H9 (cell line): Measurements from ENCODE around the gene AGPAT1. TPM values are rescaled to one million over a fixed set of nuclear protein-coding genes. Genes with fewer than 3 reads are reported as not detected.
A peak's percentile ranks its signal among the peaks of the same experiment; 100 is the strongest.

Experiments used
- DNase-seq: peaks from one replicate; pipeline ENCODE4 v3.0.0-alpha.2; 2017
- H2AFZ ChIP-seq: one replicate; pipeline ENCODE4 v1.6.1; 2013; ENCODE audit warnings: mild to moderate bottlenecking, low read length, control low read depth, moderate library complexity
- H2AK5ac ChIP-seq: 2 replicates; pipeline ENCODE4 v1.6.1; 2013; ENCODE audit warnings: low read length, control low read depth, mixed read lengths; ENCODE audit not compliant: insufficient read length
- H2BK120ac ChIP-seq: one replicate; pipeline ENCODE4 v1.6.1; 2013; ENCODE audit warnings: low read depth, mild to moderate bottlenecking, low read length, control low read depth, inconsistent platforms; ENCODE audit not compliant: poor library complexity, severe bottlenecking
- H2BK12ac ChIP-seq: 2 replicates; pipeline ENCODE4 v1.6.1; 2013; ENCODE audit warnings: low read length, control low read depth, mixed read lengths, low read depth; ENCODE audit not compliant: insufficient read length
- H2BK15ac ChIP-seq: 2 replicates; pipeline ENCODE4 v1.6.1; 2013; ENCODE audit warnings: low read depth, low read length, control low read depth
- H2BK20ac ChIP-seq: one replicate; pipeline ENCODE4 v1.6.1; 2013; ENCODE audit warnings: low read depth, mild to moderate bottlenecking, low read length, control low read depth, inconsistent platforms; ENCODE audit not compliant: poor library complexity, severe bottlenecking
- H2BK5ac ChIP-seq: 2 replicates; pipeline ENCODE4 v1.6.1; 2013; ENCODE audit warnings: low read length, control low read depth, mixed read lengths; ENCODE audit not compliant: insufficient read length
- H3K14ac ChIP-seq: 2 replicates; pipeline ENCODE4 v1.6.1; 2013; ENCODE audit warnings: low read length, control low read depth; ENCODE audit not compliant: insufficient read depth
- H3K18ac ChIP-seq: 2 replicates; pipeline ENCODE4 v1.6.1; 2013; ENCODE audit warnings: low read depth, mild to moderate bottlenecking, mixed read lengths, low read length, control low read depth; ENCODE audit not compliant: insufficient read length
- H3K23ac ChIP-seq: 2 replicates; pipeline ENCODE4 v1.6.1; 2013; ENCODE audit warnings: low read length, control low read depth, mixed read lengths, low read depth; ENCODE audit not compliant: insufficient read length
- H3K23me2 ChIP-seq: 2 replicates; pipeline ENCODE4 v1.6.1; 2013; ENCODE audit warnings: low read depth, mild to moderate bottlenecking, mixed read lengths, low read length, control low read depth; ENCODE audit not compliant: insufficient read length, poor library complexity, severe bottlenecking
- H3K27ac ChIP-seq: 2 replicates; pipeline ENCODE4 v1.5.1; 2013; ENCODE audit warnings: low read length, control low read depth, mixed read lengths, low read depth; ENCODE audit not compliant: insufficient read length
- H3K27me3 ChIP-seq: 2 replicates; pipeline ENCODE4 v1.6.1; 2013; ENCODE audit warnings: low read length, control low read depth, inconsistent platforms; ENCODE audit not compliant: insufficient read depth
- H3K4ac ChIP-seq: 2 replicates; pipeline ENCODE4 v1.6.1; 2013; ENCODE audit warnings: low read depth, mild to moderate bottlenecking, control low read depth, inconsistent platforms, low read length, moderate library complexity
- H3K4me1 ChIP-seq: 2 replicates; pipeline ENCODE4 v1.6.1; 2013; ENCODE audit warnings: low read length, control low read depth, inconsistent platforms; ENCODE audit not compliant: insufficient read depth
- H3K4me2 ChIP-seq: 2 replicates; pipeline ENCODE4 v1.6.1; 2013; ENCODE audit warnings: low read length, control low read depth, mixed read lengths; ENCODE audit not compliant: insufficient read length, insufficient read depth
- H3K56ac ChIP-seq: 2 replicates; pipeline ENCODE4 v1.6.1; 2013; ENCODE audit warnings: low read depth, mild to moderate bottlenecking, mixed read lengths, low read length, control low read depth; ENCODE audit not compliant: insufficient read length
- H3K79me1 ChIP-seq: 2 replicates; pipeline ENCODE4 v1.6.1; 2013; ENCODE audit warnings: low read depth, mild to moderate bottlenecking, moderate library complexity, low read length, control low read depth, inconsistent platforms; ENCODE audit not compliant: insufficient read depth, poor library complexity, severe bottlenecking
- H3K79me2 ChIP-seq: 2 replicates; pipeline ENCODE4 v1.6.1; 2013; ENCODE audit warnings: low read length, control low read depth, inconsistent platforms; ENCODE audit not compliant: insufficient read depth
- H3K9ac ChIP-seq: 2 replicates; pipeline ENCODE4 v1.6.1; 2013; ENCODE audit warnings: low read length, control low read depth, mixed read lengths; ENCODE audit not compliant: insufficient read length; ENCODE audit errors: extremely low read depth
- H3K9me3 ChIP-seq: one replicate; pipeline ENCODE4 v1.6.1; 2013; ENCODE audit warnings: low read depth, low read length, inconsistent platforms; ENCODE audit not compliant: control insufficient read depth
- H3T11ph ChIP-seq: one replicate; pipeline ENCODE4 v1.6.1; 2013; ENCODE audit warnings: mild to moderate bottlenecking, low read length, control low read depth, inconsistent platforms
- H4K20me1 ChIP-seq: one replicate; pipeline ENCODE4 v1.6.1; 2013; ENCODE audit not compliant: control insufficient read depth, insufficient read length, insufficient read depth
- H4K5ac ChIP-seq: 2 replicates; pipeline ENCODE4 v1.6.1; 2013; ENCODE audit warnings: low read depth, mild to moderate bottlenecking, mixed read lengths, low read length, control low read depth; ENCODE audit not compliant: insufficient read length
- H4K8ac ChIP-seq: replicated peaks from 2 replicates; pipeline ENCODE4 v1.6.1; 2013; ENCODE audit warnings: low read length, control low read depth, mixed read lengths, low read depth; ENCODE audit not compliant: insufficient read length
- H4K91ac ChIP-seq: 2 replicates; pipeline ENCODE4 v1.6.1; 2013; ENCODE audit warnings: low read depth, mild to moderate bottlenecking, moderate library complexity, mixed read lengths, low read length, control low read depth; ENCODE audit not compliant: insufficient read length
- H3K27ac Mint-ChIP-seq, 3 experiments: 2 replicates in 2 of 3; 3 replicates in 1 of 3; pipeline ENCODE4 v1.8.0; 2020 to 2021; ENCODE audit warnings: mixed read lengths in 3 of 3, mild to moderate bottlenecking in 1 of 3, moderate library complexity in 1 of 3
- H3K27me3 Mint-ChIP-seq: 2 replicates; pipeline ENCODE4 v1.8.0; 2021; ENCODE audit warnings: low read depth, mild to moderate bottlenecking, moderate library complexity, mixed read lengths
- H3K36me3 Mint-ChIP-seq, 3 experiments: 2 replicates in 2 of 3; 3 replicates in 1 of 3; pipeline ENCODE4 v1.8.0; 2020 to 2021; ENCODE audit warnings: low read depth in 3 of 3, mixed read lengths in 3 of 3; ENCODE audit not compliant: insufficient read depth in 1 of 3
- H3K4me1 Mint-ChIP-seq, 2 experiments: 2 replicates each; pipeline ENCODE4 v1.8.0; 2020; ENCODE audit warnings: mixed read lengths in 2 of 2
- H3K4me3 Mint-ChIP-seq, 2 experiments: 2 replicates in 1 of 2; 3 replicates in 1 of 2; pipeline ENCODE4 v1.8.0; 2020 to 2021; ENCODE audit warnings: mild to moderate bottlenecking in 2 of 2, mixed read lengths in 2 of 2, moderate library complexity in 1 of 2
- H3K9me3 Mint-ChIP-seq, 2 experiments: 2 replicates in 1 of 2; 3 replicates in 1 of 2; pipeline ENCODE4 v1.8.0; 2020; ENCODE audit warnings: mild to moderate bottlenecking in 2 of 2, mixed read lengths in 2 of 2, moderate library complexity in 1 of 2
- WGBS: extraction: QIAGEN DNeasy Blood & Tissue Kit; methylation state at CpG from one replicate; pipeline ENCODE4 v1.1.7; 2013; ENCODE audit warnings: missing lambda C conversion rate, low lambda C conversion rate, mixed read lengths; ENCODE audit not compliant: insufficient read length; ENCODE audit errors: extremely low coverage; 5-methylcytosine and 5-hydroxymethylcytosine counted together
- total RNA-seq: library from RNA; stranded (reverse); gene quantifications from 2 replicates; pipeline ENCODE4 v1.2.1, GENCODE V29; 2021
- TF ChIP-seq, protein P1 (sequence below): fragments of 200-600 bp; sonication (generic); conservative IDR thresholded peaks from 3 replicates; pipeline ENCODE4 v1.8.0; 2021; ENCODE audit warnings: antibody characterized with exemption, mild to moderate bottlenecking

Gene AGPAT1
- total RNA-seq, 1 experiment from 2014 or later, result 89.5 TPM

DNA sequence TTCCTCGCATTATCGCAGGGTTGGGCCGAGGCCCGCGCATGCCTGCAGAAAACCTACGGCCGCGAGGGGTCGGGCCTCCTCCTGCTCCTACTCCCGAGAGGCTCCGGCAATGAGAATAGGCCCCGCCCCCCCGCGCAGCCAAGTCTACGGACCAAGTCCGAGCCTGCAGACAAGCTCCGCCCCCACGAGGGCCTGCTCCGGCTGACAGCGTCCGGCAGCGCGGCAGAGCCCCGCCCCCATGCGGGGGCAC, 19.7 kb upstream of the AGPAT1 start:
- Histone ChIP-seq H2BK120ac (no peak overlapping the region), H3K14ac (no peak overlapping the region), H4K8ac (no peak overlapping the region), H2AFZ (no peak overlapping the region), H3K23ac (no peak overlapping the region), H3K56ac (no peak overlapping the region), H2BK5ac (no peak overlapping the region), H3T11ph (no peak overlapping the region), H2BK20ac (no peak overlapping the region), H4K91ac (no peak overlapping the region), H3K27me3 (no peaks in the 10 kb centered on the region), H3K9me3 (no peaks in the 10 kb centered on the region), H4K5ac (no peak overlapping the region), H3K4me2 (no peak overlapping the region), H3K79me1 (no peaks in the 10 kb centered on the region), H3K4me1 (peaks cover 7% of the 10 kb centered on the region), H2BK15ac (no peak overlapping the region), H3K27ac (no peak overlapping the region), H4K20me1 (no peaks in the 10 kb centered on the region), H2BK12ac (no peak overlapping the region), H2AK5ac (no peak overlapping the region), H3K4ac (no peak overlapping the region), H3K9ac (no peak overlapping the region), H3K18ac (no peak overlapping the region), H3K79me2 (no peaks in the 10 kb centered on the region), H3K23me2 (peaks cover 9% of the 10 kb centered on the region)
- Mint-ChIP-seq H3K27me3 (no peaks in the 10 kb centered on the region), H3K27ac (no peak overlapping the region; a peak in 1 of 7 replicates), H3K4me3 (peak overlapping the region; percentile 91 to 96), H3K9me3 (no peaks in the 10 kb centered on the region; a peak in 1 of 5 replicates), H3K36me3 (no peaks in the 10 kb centered on the region), H3K4me1 (peaks cover 47% of the 10 kb centered on the region in 2 experiments)
- peak; percentile 100 for DNase-seq
- WGBS, result no CpG with 5 or more reads among the region's 25 CpGs
- TF ChIP-seq, protein P1, sequence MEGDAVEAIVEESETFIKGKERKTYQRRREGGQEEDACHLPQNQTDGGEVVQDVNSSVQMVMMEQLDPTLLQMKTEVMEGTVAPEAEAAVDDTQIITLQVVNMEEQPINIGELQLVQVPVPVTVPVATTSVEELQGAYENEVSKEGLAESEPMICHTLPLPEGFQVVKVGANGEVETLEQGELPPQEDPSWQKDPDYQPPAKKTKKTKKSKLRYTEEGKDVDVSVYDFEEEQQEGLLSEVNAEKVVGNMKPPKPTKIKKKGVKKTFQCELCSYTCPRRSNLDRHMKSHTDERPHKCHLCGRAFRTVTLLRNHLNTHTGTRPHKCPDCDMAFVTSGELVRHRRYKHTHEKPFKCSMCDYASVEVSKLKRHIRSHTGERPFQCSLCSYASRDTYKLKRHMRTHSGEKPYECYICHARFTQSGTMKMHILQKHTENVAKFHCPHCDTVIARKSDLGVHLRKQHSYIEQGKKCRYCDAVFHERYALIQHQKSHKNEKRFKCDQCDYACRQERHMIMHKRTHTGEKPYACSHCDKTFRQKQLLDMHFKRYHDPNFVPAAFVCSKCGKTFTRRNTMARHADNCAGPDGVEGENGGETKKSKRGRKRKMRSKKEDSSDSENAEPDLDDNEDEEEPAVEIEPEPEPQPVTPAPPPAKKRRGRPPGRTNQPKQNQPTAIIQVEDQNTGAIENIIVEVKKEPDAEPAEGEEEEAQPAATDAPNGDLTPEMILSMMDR, result peak; percentile 48
